Measurements from ENCODE around the gene CEP85. TPM values are rescaled to one million over a fixed set of nuclear protein-coding genes. Genes with fewer than 3 reads are reported as not detected.

CEP85 gene
- total and polyA plus RNA-seq, 2 of the 13 experiments (the other 11 are each of a cell fraction or from before 2014, with no cell fraction given): 16.1 to 26.7 TPM

GRCh38 chr1:26327956-26328362 is 94.0 kb downstream of the CEP85 start (continued):
- TF ChIP-seq TIGD3 (CRISPR knock-in tag; IDR thresholded peaks at IDR 0.05; ENCODE audit: borderline replicate concordance): no peak
- peak; percentile 75 for TF ChIP-seq ZBTB33 (CRISPR knock-in tag; IDR thresholded peaks at IDR 0.05)
- TF ChIP-seq NR2F2 (IDR thresholded peaks at IDR 0.05; ENCODE audit: borderline replicate concordance, low read depth): no peak
- TF ChIP-seq ZNF441 (CRISPR knock-in tag; IDR thresholded peaks at IDR 0.05; ENCODE audit: borderline replicate concordance): no peak
- TF ChIP-seq TEAD2 (CRISPR knock-in tag; IDR thresholded peaks at IDR 0.05): no peak
- no peak for TF ChIP-seq ZUFSP (CRISPR knock-in tag; IDR thresholded peaks at IDR 0.05; ENCODE audit: borderline replicate concordance)
- no peak for TF ChIP-seq CCDC6 (CRISPR knock-in tag; IDR thresholded peaks at IDR 0.05)
- TF ChIP-seq CAMTA2 (CRISPR knock-in tag; IDR thresholded peaks at IDR 0.05; ENCODE audit: borderline replicate concordance): no peak
- TF ChIP-seq FLYWCH1 (CRISPR knock-in tag; IDR thresholded peaks at IDR 0.05): no peak
- TF ChIP-seq ATF2 (CRISPR knock-in tag; IDR thresholded peaks at IDR 0.05): no peak
- peak in 1 of 2 experiments; percentile 22; a peak in 1 of 4 replicates for TF ChIP-seq MAFK (conservative IDR thresholded peaks at IDR 0.05 in 1 of 2, IDR thresholded peaks at IDR 0.05 in 1 of 2; ENCODE audit: low read length in 2 of 2)
- TF ChIP-seq CBX5 (CRISPR knock-in tag; IDR thresholded peaks at IDR 0.05; ENCODE audit: borderline replicate concordance): no peak
- peak; percentile 67 for TF ChIP-seq CTCF (CRISPR knock-in tag; IDR thresholded peaks at IDR 0.05)
- no peak for TF ChIP-seq FUBP1 (CRISPR knock-in tag; IDR thresholded peaks at IDR 0.05; ENCODE audit: borderline replicate concordance)
- no peak for TF ChIP-seq ZBTB20 (CRISPR knock-in tag; IDR thresholded peaks at IDR 0.05; ENCODE audit: borderline replicate concordance, low read depth)
- no peak for TF ChIP-seq TCF7L2 (IDR thresholded peaks at IDR 0.05; ENCODE audit: low read depth, low read length)
- TF ChIP-seq ZNF382 (CRISPR knock-in tag; IDR thresholded peaks at IDR 0.05; ENCODE audit: borderline replicate concordance): no peak
- TF ChIP-seq MED8 (CRISPR knock-in tag; IDR thresholded peaks at IDR 0.05; ENCODE audit: insufficient replicate concordance): no peak

Data from HepG2 (cell line).